CD4-positive, alpha-beta T cell treated with Interleukin-2 at 100 ng/mL for 4 hours (primary cell): ENCODE data around the gene ESYT3.
"Not testable (repeated sequence)": the region's sequence is repeated elsewhere in the genome, so short reads cannot be mapped to it uniquely, and the experiment has no call there.

Experiments
- DNase-seq: peaks from one replicate; pipeline ENCODE4 v3.0.0-alpha.2; 2020; ENCODE audit warnings: low spot score

ESYT3 gene

GRCh38 chr3:138412821-138413551, 21.4 kb upstream of the ESYT3 start:
- DNase-seq: no peak

- DNase-seq: not testable (repeated sequence)
Observed at GRCh38 chr3:138416236-138416635, 18.2 kb upstream of the ESYT3 start.

DNA sequence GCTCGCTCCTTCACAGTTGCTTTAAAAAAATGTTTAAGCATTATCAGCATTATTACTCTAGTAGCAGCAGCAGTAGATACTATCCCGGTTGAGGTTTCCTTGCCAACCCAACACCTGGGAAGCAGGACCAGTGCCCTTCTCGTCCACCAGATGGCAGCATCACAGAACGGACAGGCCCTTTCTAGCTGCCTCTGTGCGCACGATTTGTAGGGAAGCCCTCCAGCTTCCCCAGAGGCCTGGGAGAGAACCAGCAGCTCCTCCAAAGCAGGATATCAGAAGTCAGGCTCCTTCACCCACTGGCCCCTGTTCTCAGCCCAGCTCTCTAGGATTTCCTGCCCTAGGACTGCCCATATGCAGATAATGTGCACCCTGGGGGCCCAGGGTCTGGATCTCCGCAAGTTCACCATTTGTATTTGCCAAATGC, 16.8 kb upstream of the ESYT3 start:
- peak; percentile 56 for DNase-seq

DNA sequence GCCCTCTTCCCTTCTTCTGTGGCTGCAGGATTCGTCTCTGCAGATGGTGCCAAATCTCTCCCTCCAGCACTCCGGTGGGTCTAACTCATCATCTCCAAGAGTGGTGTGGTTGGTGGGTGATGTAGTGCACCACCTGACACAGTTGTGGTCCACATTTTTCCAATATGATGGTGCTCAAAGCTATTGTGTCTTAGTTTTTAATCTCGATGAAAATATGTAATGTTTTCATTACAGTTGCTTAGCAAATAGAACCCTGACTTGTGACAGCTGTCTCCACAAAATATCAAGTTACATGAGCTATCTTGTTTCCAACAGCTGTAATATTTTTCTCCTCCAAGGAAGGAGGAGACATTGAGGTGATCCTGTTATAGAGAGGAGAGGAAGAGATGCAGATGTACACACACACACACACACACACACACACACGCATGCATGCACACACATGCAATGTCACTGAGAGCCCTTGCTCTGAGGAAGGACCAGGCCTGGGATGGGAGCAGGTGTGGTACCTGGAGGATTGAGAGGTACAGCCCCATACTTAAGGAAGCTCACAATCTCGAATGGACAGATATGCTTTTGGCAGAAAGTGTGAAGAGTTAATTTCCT, 15.7 kb upstream of the ESYT3 start:
- DNase-seq: no peak

DNA sequence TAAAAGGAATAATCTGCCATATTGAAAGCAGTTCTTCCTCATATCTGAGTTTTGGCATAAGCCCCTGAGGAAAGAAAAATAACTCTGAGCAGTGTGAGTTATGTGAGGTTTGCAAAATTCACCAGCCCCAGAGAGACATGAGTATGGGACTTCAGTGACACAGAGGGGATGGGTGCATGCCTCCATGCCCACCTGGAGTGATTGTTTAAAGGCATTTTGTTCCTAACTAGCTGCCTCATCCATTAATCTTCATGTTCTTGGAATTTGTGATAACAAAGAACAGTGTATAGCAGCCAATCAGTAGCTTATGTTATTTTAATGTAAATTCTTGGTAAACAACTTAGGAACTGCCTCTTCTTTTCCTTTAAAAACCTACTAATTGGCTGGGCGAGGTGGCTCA, 11.1 kb upstream of the ESYT3 start:
- no peak for DNase-seq

DNA sequence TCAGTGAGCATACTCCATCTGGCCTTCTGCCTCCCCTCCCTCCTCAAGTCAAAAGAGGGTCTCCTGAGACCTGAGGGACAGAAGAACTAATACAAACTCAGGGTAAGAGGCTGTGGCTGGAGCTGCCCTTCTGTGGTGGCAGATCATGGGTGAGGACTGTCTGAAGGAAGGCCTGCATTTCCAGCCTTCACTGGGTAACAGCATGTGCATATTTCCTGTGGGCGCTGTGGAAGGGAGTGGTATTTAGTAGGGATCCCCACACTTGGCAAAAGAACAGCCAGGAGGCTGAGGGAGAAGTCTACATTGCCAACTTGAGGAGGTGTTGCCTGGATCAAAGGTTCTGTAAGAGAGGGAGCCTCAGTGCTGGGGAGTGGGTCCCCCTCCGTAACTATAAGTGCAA, 10.1 kb upstream of the ESYT3 start:
- DNase-seq: no peak

DNA sequence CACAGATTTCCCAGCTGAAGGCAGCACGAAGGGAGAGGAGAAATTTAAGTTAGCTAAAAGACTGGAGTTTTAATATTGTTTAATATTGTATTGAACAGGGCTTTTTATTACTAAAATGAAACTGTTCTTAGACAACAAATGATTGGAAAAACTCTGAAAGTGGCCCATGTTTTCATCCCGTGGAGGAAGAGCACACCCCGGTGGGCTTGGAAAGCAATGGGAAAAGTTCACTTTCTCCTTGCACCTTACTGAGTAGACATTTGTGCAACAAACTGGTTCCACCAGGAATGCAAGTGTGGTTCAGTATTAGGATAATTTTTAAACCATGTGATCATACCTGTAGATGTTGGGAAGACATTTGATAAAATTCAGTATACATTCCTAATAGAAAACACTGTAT, 8.2 kb upstream of the ESYT3 start:
- DNase-seq: no peak

- not testable (repeated sequence) for DNase-seq
Observed at GRCh38 chr3:138426754-138427153, 7.7 kb upstream of the ESYT3 start.

GRCh38 chr3:138429665-138430064, 4.8 kb upstream of the ESYT3 start:
- no peak for DNase-seq

DNA sequence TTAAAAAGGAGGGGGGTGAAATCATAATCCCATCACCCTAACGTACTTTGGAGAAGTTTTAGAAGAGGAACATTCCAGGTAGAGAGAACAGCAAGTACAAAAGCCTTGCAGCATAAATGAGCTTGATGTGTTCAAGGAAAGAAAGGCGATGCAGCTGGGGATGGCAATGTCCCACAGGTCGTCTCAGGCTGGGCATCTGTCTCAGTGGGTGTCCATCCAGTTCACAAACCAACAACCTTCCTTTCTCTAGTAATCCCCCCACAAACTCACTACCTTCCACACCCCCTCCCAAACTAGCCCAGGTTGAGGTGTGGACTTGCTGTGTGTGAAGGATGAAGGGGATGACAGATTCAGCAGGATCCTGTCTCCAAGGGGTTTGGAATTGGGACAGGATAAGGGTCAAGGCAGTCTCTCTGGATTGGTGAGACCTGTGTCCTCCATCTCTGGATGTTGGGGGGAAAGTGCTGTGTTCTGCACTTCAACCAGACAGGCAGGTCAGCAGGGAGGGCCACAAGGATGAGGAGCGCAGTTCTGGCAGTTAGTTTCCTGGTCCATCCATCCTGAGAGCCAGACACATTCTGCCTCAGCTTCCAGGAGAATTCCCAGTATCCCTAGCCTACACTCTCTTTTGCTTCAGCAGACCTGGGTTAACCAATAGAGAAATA, 1.7 kb upstream of the ESYT3 start:
- no peak for DNase-seq

DNA sequence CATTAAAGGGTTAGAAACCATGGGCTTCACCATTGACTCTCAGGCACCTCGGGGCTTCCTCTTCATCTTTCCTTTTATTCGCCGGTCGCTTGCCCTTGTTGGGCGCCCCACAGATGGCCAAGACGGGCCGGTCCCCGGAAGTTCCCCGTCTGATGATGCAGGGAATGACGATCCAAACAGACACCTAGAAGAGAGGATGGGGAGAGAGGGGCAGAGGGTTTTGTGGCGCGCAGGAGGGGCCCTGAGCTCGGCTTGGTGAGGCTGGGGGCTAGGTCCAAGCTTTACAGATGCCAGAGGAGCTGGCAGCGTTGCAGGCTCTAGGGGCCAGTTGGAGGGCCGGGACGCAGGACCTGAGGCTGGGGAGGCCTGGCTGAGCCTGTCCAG, 532 bp upstream of the ESYT3 start:
- no peak for DNase-seq

DNA sequence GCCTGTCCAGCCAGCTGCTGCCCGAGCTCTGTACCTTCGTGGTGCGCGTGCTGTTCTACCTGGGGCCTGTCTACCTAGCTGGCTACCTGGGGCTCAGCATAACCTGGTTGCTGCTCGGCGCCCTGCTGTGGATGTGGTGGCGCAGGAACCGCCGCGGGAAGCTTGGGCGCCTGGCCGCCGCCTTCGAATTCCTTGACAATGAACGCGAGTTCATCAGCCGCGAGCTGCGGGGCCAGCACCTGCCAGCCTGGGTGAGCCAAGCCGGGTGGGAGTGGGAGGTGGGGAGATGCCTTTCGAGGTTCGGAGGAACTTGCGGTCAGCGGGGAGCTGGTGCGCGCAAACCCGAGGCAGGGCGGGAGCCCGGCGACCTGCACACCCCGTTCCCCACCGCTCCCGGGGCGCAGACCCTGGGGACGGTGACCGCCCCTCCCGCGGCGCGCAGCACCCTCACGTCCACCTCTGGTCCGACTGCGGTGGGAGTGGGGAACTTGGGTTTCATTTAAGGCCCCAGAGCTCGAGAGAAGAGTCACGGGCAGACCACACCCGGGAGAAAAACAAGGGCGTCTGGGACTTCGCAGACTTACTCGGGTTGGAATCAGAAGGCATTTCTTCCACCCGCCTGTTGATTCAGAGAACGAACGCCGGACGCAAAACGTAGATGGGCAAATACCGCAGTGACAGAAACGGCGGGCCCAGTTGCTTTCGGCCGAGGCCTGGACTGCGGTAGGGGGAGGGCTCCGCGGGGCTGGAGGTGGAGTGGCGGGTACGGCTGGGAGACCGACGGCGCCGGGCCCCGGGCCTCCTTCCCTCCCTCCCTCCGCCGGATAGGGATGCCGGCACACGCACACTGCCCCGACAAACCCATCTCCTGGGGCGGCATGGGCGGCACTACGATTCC, 708 bp downstream of the ESYT3 start:
- DNase-seq: no peak

GRCh38 chr3:138435840-138436239, 1.4 kb downstream of the ESYT3 start:
- DNase-seq: no peak

DNA sequence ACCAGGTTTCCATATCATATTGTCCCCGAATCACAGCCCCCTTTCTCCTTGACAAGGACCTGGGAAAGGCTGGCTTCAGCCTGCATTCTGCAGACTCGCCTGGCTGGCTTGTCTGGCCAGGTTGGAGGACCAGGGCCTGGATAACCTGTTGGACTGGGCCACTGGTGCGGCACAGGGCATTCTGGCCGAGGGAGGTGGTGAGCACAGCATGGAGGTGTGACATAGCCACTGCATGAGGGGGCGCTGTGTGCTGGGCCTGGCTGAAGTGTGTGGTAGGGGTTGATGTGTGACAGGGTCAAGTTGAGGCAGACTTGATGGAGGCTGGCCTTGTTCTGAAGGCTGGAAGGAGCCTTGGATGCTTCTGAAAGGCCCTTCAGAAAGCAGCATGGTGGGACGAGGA, 2.9 kb downstream of the ESYT3 start:
- no peak for DNase-seq

DNA sequence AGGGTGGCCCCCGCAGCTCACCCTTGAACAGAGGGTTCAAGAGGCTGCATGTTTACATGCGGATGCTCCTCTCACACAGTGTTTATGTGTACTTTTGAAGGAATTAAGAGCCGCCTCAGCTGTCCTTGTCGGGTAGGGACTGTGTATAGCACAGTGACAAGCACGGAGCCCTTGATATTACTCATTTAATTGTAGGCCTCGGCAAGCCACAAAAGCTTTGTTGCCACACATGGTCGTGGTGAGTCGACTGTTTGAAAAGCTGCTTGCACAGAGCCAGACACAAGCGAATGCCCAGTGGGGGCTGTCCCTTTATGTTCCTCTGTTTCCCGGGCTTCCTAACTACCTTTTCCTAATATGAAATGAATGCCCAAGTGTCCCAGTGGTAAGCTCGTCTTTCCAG, 4.5 kb downstream of the ESYT3 start:
- DNase-seq: no peak

- no peak for DNase-seq
Observed at GRCh38 chr3:138439646-138440045, 5.2 kb downstream of the ESYT3 start.

DNA sequence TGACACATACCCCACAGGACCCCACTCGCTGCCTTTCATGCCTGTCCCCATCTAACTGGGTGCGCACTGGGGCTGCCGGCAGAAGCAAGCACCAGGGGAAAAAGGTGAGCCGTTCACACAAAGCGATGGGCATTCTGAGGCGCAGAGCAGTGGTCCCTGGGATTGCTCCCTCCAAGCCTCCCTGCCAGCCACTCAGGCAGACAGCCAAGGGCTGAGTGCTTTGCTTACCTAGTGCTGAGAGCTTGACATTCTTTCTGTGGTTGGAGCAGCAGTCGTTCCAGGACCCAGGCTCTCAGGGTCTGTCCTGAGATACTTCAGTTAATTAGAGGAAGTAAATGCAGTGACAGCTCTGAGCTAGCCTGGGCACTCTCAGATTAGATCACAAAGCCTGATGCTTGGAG, 5.7 kb downstream of the ESYT3 start:
- no peak for DNase-seq

GRCh38 chr3:138440596-138440995, 6.2 kb downstream of the ESYT3 start:
- no peak for DNase-seq

DNA sequence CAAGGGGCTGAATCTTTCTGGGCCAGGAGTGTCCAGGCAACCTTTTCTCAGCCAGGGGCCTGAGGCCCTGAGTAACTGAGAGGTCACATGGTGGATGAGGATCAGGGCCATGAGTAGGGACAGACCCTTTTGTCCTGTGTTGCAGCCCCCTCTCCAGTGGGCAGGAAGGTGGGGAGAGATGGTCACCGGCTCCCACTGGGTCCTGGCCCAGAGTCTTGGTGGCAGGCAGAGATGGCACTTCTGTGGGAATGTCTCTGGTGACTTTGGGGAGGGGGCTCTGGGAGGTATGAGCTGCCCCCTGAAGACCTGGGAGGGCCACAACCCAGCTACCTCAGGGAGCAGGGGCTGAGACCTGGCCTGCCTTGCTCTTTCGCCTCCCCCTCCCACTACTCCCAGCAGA, 6.8 kb downstream of the ESYT3 start:
- DNase-seq: no peak

GRCh38 chr3:138441742-138442141, 7.3 kb downstream of the ESYT3 start:
- no peak for DNase-seq

GRCh38 chr3:138442433-138442832, 8.0 kb downstream of the ESYT3 start:
- no peak for DNase-seq

- no peak for DNase-seq
Observed at GRCh38 chr3:138443091-138443490, 8.7 kb downstream of the ESYT3 start.
